Activated CD4-positive, alpha-beta memory T cell treated with anti-CD3 and anti-CD28 coated beads for 36 hours (primary cell): Measurements from ENCODE around the gene DLG1. TPM values are rescaled to one million over a fixed set of nuclear protein-coding genes. Genes with fewer than 3 reads are reported as not detected.

Experiments
- CTCF ChIA-PET: fragments of 350-600 bp; sonication (Branson Sonifier 250); formaldehyde crosslinking; loops from one replicate; lab custom pipeline; 2021; ENCODE audit warnings: antibody characterized with exemption, inconsistent platforms; lab: Charles Lee
- POLR2A ChIA-PET: fragments of 350-600 bp; sonication (Branson Sonifier 250); formaldehyde crosslinking; loops from one replicate; lab custom pipeline; 2021; ENCODE audit warnings: antibody characterized with exemption; lab: Charles Lee
- DNase-seq: peaks from one replicate; pipeline ENCODE4 v3.0.0-alpha.2; 2020
- H3K27ac Mint-ChIP-seq: one replicate; pipeline ENCODE4 v1.8.0; 2021; ENCODE audit warnings: mixed read lengths
- H3K27me3 Mint-ChIP-seq: one replicate; pipeline ENCODE4 v1.8.0; 2021; ENCODE audit warnings: mixed read lengths
- H3K36me3 Mint-ChIP-seq: one replicate; pipeline ENCODE4 v1.8.0; 2021; ENCODE audit warnings: mixed read lengths
- H3K4me1 Mint-ChIP-seq: one replicate; pipeline ENCODE4 v1.8.0; 2021; ENCODE audit warnings: low read depth, mixed read lengths
- H3K4me3 Mint-ChIP-seq: one replicate; pipeline ENCODE4 v1.8.0; 2021; ENCODE audit warnings: mild to moderate bottlenecking, mixed read lengths
- H3K9me3 Mint-ChIP-seq: one replicate; pipeline ENCODE4 v1.8.0; 2021; ENCODE audit warnings: mixed read lengths
- intact Hi-C: fragments of 100-400 bp; cut with micrococcal nuclease; formaldehyde crosslinking; loops from one replicate; pipeline ENCODE4 v1.15.1; 2023
- total RNA-seq, 2 experiments: library from RNA; stranded (reverse); gene quantifications; one replicate each; pipeline ENCODE4 v1.2.3, GENCODE V29; 2021

Gene DLG1
- total RNA-seq, 2 experiments from 2014 or later, result 52.6 to 53.3 TPM

- Mint-ChIP-seq H3K4me1 (peaks cover 18% of the 10 kb centered on the region), H3K36me3 (no peaks in the 10 kb centered on the region), H3K27me3 (peaks cover 4% of the 10 kb centered on the region), H3K27ac (no peak within 1 kb of the TSS), H3K4me3 (peak within 1 kb of the TSS; percentile 71), H3K9me3 (no peaks in the 10 kb centered on the region)
- ChIA-PET POLR2A (no interaction called here), CTCF (interaction anchor here (0.6 to 4.9 kb wide), 24 partner anchors 11 to 379 kb away, joined by 3 to 45 read pairs (median 4); partner anchors contain the start of gene NCBP2)
- peak; percentile 79 for DNase-seq
- intact Hi-C loops, result loop anchor here (1.0 kb wide), 1 partner anchor 27 kb away; no protein-coding TSS in a partner anchor
Observed at GRCh38 chr3:197029511-197030167, 268.8 kb downstream of the DLG1 start, which contains the start of gene MELTF. MELTF (minus strand) TSS chr3:197029817; CDS start chr3:197029702, 115 bp downstream.

GRCh38 chr3:197028728-197029510, 269.5 kb downstream of the DLG1 start:
- ChIA-PET POLR2A (no interaction called here), CTCF (interaction anchor here (0.6 to 4.9 kb wide), 24 partner anchors 12 to 378 kb away, joined by 3 to 45 read pairs (median 4); partner anchors contain the start of gene NCBP2)
- intact Hi-C loops, result loop anchor here (1.0 kb wide), 1 partner anchor 27 kb away; no protein-coding TSS in a partner anchor
- Mint-ChIP-seq H3K27me3 (peaks cover 9% of the 10 kb centered on the region), H3K9me3 (no peaks in the 10 kb centered on the region), H3K27ac (no peak overlapping the region), H3K4me3 (peak overlapping the region; percentile 71), H3K4me1 (peaks cover 19% of the 10 kb centered on the region), H3K36me3 (no peaks in the 10 kb centered on the region)
- peak; percentile 35 for DNase-seq

GRCh38 chr3:197027896-197028727, 270.3 kb downstream of the DLG1 start:
- Mint-ChIP-seq H3K36me3 (no peaks in the 10 kb centered on the region), H3K27ac (no peak overlapping the region), H3K9me3 (no peaks in the 10 kb centered on the region), H3K27me3 (peaks cover 13% of the 10 kb centered on the region), H3K4me1 (peaks cover 26% of the 10 kb centered on the region), H3K4me3 (peak overlapping the region; percentile 59)
- CTCF ChIA-PET, result interaction anchor here (0.8 to 4.9 kb wide), 4 partner anchors 25 to 190 kb away, joined by 3 to 45 read pairs (median 6); no protein-coding TSS in a partner anchor
- intact Hi-C loops, result no loop called here
- POLR2A ChIA-PET, result no interaction called here
- no peak for DNase-seq

GRCh38 chr3:197027151-197027895, 271.1 kb downstream of the DLG1 start:
- CTCF ChIA-PET, result interaction anchor here (0.6 to 4.9 kb wide), 3 partner anchors 24 to 57 kb away, joined by 3 to 45 read pairs (median 10); no protein-coding TSS in a partner anchor
- POLR2A ChIA-PET, result no interaction called here
- intact Hi-C loops, result no loop called here
- no peaks in the 10 kb centered on the region for H3K36me3 Mint-ChIP-seq
- H3K27me3 Mint-ChIP-seq, result peaks cover 13% of the 10 kb centered on the region
- H3K27ac Mint-ChIP-seq, result no peak overlapping the region
- DNase-seq, result no peak
- no peaks in the 10 kb centered on the region for H3K9me3 Mint-ChIP-seq
- H3K4me3 Mint-ChIP-seq, result no peak overlapping the region
- peaks cover 26% of the 10 kb centered on the region for H3K4me1 Mint-ChIP-seq

- Mint-ChIP-seq H3K4me1 (peaks cover 17% of the 10 kb centered on the region), H3K4me3 (no peak overlapping the region), H3K27me3 (peaks cover 13% of the 10 kb centered on the region), H3K9me3 (no peaks in the 10 kb centered on the region), H3K36me3 (no peaks in the 10 kb centered on the region), H3K27ac (no peak overlapping the region)
- intact Hi-C loops, result no loop called here
- ChIA-PET POLR2A (no interaction called here), CTCF (no interaction called here)
- no peak for DNase-seq
Observed at GRCh38 chr3:197026481-197026866, 271.9 kb downstream of the DLG1 start.

GRCh38 chr3:197025736-197026480, 272.5 kb downstream of the DLG1 start:
- POLR2A ChIA-PET, result no interaction called here

GRCh38 chr3:197024881-197025735, 273.3 kb downstream of the DLG1 start:
- intact Hi-C loops, result no loop called here
- Mint-ChIP-seq H3K9me3 (no peaks in the 10 kb centered on the region), H3K4me3 (no peak overlapping the region), H3K4me1 (peaks cover 13% of the 10 kb centered on the region), H3K27me3 (peaks cover 13% of the 10 kb centered on the region), H3K36me3 (no peaks in the 10 kb centered on the region), H3K27ac (no peak overlapping the region)
- POLR2A ChIA-PET, result no interaction called here
- CTCF ChIA-PET, result interaction anchor here (1.2 kb wide), 1 partner anchor 22 kb away, joined by 4 read pairs; no protein-coding TSS in a partner anchor
- DNase-seq, result no peak

More at GRCh38 chr3:197025736-197026480, 272.5 kb downstream of the DLG1 start:
- Mint-ChIP-seq H3K9me3 (no peaks in the 10 kb centered on the region), H3K4me1 (peaks cover 15% of the 10 kb centered on the region), H3K36me3 (no peaks in the 10 kb centered on the region), H3K4me3 (no peak overlapping the region), H3K27me3 (peaks cover 13% of the 10 kb centered on the region), H3K27ac (no peak overlapping the region)
- intact Hi-C loops, result no loop called here
- no peak for DNase-seq
- CTCF ChIA-PET, result interaction anchor here (1.2 kb wide), 1 partner anchor 22 kb away, joined by 4 read pairs; no protein-coding TSS in a partner anchor

- Mint-ChIP-seq H3K4me1 (peaks cover 11% of the 10 kb centered on the region), H3K27me3 (peaks cover 13% of the 10 kb centered on the region), H3K36me3 (no peaks in the 10 kb centered on the region), H3K4me3 (no peak overlapping the region), H3K9me3 (no peaks in the 10 kb centered on the region), H3K27ac (no peak overlapping the region)
- ChIA-PET POLR2A (no interaction called here), CTCF (no interaction called here)
- intact Hi-C loops, result no loop called here
- peak; percentile 20 for DNase-seq
Observed at GRCh38 chr3:197023998-197024651, 274.3 kb downstream of the DLG1 start.

- DNase-seq, result peak; percentile 8
- intact Hi-C loops, result no loop called here
- Mint-ChIP-seq H3K27me3 (peaks cover 11% of the 10 kb centered on the region), H3K27ac (no peak overlapping the region), H3K9me3 (no peaks in the 10 kb centered on the region), H3K36me3 (no peaks in the 10 kb centered on the region), H3K4me3 (no peak overlapping the region), H3K4me1 (peaks cover 8% of the 10 kb centered on the region)
- ChIA-PET CTCF (interaction anchor here (1.1 kb wide), 1 partner anchor 20 kb away, joined by 3 read pairs; no protein-coding TSS in a partner anchor), POLR2A (no interaction called here)
Observed at GRCh38 chr3:197023241-197023997, 275.0 kb downstream of the DLG1 start.
